Stimulated activated CD4-positive, alpha-beta T cell treated with anti-CD3 and anti-CD28 coated beads, Interleukin-2, amount 100 ng/mL, for 24 hours (primary cell): ENCODE measurements around the gene ID2.

Experiments used
- DNase-seq, 2 donors: peaks; one replicate each; pipeline ENCODE4 v3.0.0-alpha.2; 2020

The ID2 gene

GRCh38 chr2:8670580-8670979, 11.3 kb upstream of the ID2 start:
- DNase-seq, result peak in 1 of 2 donors; percentile 7

DNA sequence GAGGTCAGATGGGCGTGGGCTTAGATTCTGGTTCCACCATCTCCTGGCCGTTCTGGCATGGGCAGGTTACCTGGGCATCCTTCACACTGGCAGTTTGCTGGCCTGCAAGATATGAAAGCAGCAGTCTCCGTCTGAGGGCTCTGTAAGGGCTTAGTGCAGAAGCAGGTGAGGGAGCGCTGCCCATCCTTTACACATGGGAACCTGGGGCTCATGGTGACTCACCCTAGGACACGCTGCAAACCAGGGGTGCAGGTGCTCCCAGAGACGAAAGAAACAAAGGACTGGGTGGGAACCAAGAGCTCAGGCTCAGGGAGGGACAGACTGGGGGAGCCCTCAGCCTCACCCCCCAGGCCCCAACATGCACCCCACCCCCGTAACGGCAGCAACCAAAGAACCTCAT, 10.7 kb upstream of the ID2 start:
- DNase-seq, result no peak

DNA sequence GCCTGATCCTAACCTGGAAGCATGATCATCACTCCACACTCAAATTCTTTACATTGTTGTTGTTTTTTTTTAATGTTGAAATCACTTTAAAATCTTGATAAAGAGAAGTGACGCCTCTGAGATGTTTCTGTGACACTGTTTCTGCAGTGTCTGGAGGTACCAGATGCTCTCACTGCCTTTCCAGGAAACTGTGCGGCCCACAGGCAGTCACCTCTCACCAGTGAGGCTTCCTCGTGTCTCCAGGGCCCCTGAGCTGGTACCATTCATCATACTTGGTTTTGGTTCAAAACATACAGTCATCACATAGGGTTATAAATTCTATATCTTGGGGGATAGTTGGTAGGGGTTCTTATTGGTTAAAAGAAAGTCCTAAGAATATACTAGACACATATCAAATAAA, 10.1 kb upstream of the ID2 start:
- DNase-seq, result no peak

- peak in 1 of 2 donors; percentile 11 for DNase-seq
Measured at GRCh38 chr2:8672940-8673339, 8.9 kb upstream of the ID2 start.

GRCh38 chr2:8673381-8673780, 8.5 kb upstream of the ID2 start:
- no peak for DNase-seq

- DNase-seq, result no peak
Measured at GRCh38 chr2:8674420-8675009, 7.3 kb upstream of the ID2 start.

GRCh38 chr2:8675543-8675942, 6.3 kb upstream of the ID2 start:
- no peak for DNase-seq

DNA sequence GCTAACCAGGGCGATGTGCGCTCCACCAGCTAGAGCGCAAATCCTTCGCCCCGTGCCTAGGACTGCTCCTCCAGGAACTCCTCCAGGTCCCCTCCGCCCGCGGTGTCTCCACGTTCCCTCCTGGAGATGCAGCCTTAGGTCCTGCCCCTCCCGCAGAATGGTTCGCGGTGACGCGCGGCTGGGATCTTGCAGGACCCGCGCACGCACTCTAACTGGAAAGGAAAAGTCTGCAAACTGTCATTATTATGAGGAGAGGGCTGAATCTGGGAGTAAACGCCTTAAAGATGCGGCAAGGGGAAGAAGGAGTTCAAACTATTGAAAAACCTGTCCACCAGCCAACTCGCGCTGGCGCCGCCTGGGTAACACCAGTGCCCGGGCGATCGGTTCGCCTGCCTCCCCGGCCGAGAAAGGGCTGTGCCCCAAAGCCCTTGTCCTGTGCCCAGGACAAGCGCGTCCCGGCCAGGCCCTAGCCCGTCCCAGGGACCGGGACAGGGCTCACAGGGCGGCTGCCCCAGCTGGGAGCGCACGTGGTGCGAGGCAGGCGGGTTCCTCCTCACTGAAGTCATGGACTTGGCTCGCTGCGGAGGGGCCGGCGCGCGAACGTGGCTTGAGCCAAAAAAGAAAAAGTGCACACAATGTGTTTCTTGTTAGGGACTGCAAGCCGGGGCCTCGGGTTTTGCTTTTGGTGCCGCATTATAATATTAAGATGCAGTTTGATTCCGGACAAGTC, 5.5 kb upstream of the ID2 start:
- DNase-seq, result no peak

DNA sequence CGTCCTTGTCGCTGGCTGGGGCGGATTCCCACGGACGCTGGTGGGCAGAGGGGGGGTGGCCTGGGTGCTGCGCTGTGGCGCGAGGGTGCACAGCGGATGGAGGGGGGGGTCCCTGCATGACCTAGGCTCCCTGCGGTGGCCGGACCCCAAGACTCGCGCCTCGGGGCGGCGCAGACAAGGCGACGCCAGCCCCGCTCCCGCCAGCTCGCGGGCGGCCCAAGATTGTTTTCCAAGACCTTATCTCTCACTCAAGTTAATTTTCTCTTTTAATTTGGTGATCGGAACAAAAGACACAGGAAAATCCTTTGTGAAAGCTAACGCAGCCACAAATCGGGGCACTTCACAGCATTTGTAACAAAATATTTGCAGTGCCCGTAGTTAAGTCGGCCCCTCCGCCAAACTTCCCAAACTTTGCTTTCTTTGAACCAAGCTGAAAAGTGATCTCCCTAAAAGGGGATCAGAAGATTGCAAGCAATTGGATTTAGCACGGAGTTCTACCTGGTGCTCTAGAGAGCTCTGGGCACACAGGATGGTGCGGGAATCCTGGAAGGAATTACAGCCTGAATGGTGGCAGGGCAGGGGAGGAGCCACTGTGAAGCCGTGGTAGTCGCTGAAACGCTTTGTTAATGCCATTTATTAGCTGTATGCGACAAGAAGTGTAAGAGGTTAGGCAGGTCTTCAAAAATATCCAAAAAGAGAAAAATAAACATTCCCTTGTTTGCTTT, 4.8 kb upstream of the ID2 start:
- no peak for DNase-seq

DNA sequence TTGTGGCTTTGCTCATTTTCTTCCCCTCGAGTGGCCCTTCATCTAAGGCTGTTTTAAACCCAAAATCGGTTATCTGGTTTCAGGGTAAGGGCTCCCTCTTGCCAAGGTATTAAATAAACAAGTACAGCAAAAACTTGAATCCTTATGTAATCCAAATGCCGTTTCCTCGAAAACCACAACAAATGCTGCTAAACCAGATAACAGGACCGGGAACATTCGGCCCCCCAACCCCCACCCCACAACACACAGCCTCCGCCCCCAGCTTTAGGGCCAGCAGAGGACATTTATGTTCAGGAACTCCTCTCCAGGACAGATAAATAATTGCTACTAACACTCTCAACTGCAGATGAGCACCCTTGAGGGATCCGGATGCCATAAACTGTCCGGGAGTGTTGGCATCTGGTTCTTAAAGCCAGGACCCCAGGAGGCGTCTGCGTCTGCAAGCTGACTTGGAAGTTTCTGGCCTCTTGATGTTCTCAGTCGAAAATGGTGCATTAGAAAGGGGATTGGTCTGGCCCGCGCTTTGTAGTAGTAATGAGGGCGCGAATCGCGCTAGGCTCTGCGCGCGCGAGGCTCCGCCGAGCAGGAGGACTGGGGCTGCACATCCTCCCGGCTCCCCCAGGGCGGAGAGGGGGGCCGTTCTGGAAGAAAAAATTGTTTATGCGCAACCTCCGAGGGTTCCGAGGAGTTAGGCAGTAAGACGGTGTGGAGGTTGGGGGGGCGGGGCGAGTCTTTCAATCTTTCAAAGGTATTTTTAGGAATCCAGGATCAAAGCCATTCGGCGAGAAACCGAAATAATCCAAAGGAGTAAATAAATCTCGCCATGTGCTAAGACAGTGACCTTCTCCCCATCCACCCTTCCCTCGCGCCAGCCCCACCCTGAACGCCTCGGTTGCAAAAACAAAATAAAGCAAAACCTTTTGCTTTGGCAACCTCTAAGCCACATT, 3.9 kb upstream of the ID2 start:
- DNase-seq, result peak; percentile 35 to 45

- DNase-seq, result peak; percentile 79 to 88
Measured at GRCh38 chr2:8678731-8679566, 2.9 kb upstream of the ID2 start.

- no peak for DNase-seq
Measured at GRCh38 chr2:8679567-8679826, 2.4 kb upstream of the ID2 start.

- no peak for DNase-seq
Measured at GRCh38 chr2:8679827-8680731, 1.8 kb upstream of the ID2 start.

- peak; percentile 82 to 90 for DNase-seq
Measured at GRCh38 chr2:8680822-8681760, 765 bp upstream of the ID2 start.

- peak; percentile 51 to 60 for DNase-seq
Measured at GRCh38 chr2:8682719-8683667, 1.1 kb downstream of the ID2 start.

DNA sequence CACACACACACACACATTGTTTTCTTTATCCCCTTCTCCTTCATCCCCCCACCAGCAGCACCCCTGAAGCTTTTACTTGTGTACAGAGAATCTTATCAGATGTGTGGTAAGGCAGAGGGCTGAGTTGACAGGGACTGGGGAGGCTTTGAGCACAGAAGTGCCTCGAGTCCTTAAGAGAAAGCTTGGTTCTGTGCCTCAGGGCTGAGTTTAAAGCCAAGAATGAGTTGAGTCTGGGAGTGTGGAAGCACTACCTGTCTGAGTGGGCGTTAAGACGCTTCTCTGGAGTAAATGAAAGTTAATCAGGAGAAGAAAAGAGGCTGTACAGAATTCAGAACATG, 2.7 kb downstream of the ID2 start:
- peak; percentile 38 to 53 for DNase-seq

DNA sequence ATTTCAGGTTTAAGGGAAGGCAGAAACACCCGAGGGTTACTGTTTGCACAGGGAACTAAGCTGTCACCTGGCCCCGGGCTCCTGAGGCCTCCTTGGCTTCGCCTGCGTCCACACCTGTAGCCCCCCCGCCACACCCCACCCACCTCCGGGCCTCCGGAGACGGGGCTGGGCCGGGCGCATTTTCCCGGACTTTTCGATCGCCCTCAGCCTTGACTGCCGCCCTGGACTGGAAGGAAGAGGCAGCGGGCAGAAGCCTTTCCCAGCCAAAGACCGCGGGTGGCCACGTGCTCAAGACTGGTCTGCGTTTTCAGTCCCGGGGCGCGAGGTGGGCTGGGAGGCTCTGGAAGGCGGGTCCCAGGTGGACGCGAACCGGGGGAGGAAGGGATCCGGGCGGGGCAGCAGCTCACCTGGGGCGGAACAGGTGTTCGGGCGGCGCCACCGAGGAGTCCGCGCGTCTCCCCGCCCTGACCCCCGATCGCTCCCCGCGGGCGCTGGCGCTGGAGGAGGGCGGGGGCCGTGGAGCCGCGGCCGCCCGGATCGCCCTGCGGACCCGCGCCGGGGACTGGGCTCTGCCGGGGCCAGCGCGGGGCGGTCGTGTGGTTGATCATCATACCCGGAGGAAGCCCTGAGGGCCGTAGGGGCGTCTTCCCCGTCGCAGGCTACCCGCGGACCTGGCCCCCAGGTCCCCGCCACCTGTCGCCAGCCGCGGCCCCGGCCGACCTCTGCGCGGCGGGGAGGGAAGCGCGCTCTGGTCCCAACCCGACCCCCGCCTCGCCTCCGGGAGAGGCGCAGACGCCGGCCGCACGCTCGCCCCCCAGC, 3.2 kb downstream of the ID2 start:
- DNase-seq, result peak; percentile 66 to 69
